ENCODE results near the gene ZNHIT3. TPM values are rescaled to one million over a fixed set of nuclear protein-coding genes. Genes with fewer than 3 reads are reported as not detected.

The ZNHIT3 gene
- total and polyA plus RNA-seq, 2 experiments from 2014 or later: 50.5 to 128 TPM

GRCh38 chr17:36529121-36529520, 42.6 kb downstream of the ZNHIT3 start (continued):
- TF ChIP-seq, protein P1, sequence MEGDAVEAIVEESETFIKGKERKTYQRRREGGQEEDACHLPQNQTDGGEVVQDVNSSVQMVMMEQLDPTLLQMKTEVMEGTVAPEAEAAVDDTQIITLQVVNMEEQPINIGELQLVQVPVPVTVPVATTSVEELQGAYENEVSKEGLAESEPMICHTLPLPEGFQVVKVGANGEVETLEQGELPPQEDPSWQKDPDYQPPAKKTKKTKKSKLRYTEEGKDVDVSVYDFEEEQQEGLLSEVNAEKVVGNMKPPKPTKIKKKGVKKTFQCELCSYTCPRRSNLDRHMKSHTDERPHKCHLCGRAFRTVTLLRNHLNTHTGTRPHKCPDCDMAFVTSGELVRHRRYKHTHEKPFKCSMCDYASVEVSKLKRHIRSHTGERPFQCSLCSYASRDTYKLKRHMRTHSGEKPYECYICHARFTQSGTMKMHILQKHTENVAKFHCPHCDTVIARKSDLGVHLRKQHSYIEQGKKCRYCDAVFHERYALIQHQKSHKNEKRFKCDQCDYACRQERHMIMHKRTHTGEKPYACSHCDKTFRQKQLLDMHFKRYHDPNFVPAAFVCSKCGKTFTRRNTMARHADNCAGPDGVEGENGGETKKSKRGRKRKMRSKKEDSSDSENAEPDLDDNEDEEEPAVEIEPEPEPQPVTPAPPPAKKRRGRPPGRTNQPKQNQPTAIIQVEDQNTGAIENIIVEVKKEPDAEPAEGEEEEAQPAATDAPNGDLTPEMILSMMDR (conservative IDR thresholded peaks at IDR 0.05; ENCODE audit: low read depth in 2 of 2): no peak
- TF ChIP-seq POLR2AphosphoS5 (IDR thresholded peaks at IDR 0.05; ENCODE audit: low read depth) (no peak), JUNB (IDR thresholded peaks at IDR 0.05; ENCODE audit: unreplicated experiment) (no peak)

DNA sequence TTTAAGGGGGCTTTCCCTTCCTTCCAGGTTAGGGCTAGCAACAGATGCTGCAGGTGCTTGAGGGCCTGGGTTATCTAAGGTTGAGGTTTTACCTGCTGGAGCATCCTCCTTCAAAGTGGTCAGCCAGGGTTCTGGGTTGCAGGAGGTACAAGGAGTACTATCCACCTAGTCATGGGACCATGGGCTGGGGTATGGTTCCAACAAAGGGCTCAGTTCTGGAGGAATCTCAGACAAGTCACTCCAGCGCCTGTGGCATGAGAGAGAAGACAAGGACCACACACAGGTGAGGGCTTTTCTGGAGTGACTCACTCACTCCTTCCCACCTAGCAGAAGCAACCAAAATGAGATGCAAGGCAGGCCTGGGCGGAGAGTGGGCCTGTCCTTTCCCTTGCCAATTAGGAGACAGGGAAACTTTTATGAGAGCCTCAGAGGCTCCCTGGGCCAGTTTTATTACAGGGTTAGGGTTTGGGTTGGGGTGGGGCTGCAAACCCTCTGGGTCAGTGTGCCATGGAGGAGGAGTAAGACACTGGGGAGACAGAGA, 46.0 kb downstream of the ZNHIT3 start:
- peaks cover 11% of the 10 kb centered on the region for H3K4me1 ChIP-seq (ENCODE audit: insufficient read depth)
- peaks cover 57% of the 10 kb centered on the region for H3K79me2 ChIP-seq (replicated peaks; ENCODE audit: insufficient read depth)
- H3F3A ChIP-seq (replicated peaks; ENCODE audit: low read depth): peaks cover 20% of the 10 kb centered on the region
- H4K20me1 ChIP-seq (replicated peaks; ENCODE audit: insufficient read depth): peaks cover 16% of the 10 kb centered on the region
- no peak for DNase-seq (ENCODE audit: low spot score)
- ATAC-seq: no peak
- H3K4me1 Mint-ChIP-seq: peaks cover 17% of the 10 kb centered on the region
- H3K4me2 ChIP-seq: no peak overlapping the region
- H3K4me3 Mint-ChIP-seq: peak overlapping the region; percentile 99; the same call in 2 of the 3 replicates
- H3K27ac ChIP-seq (ENCODE audit: low read depth): no peak overlapping the region
- no peak overlapping the region for H3K27ac Mint-ChIP-seq
- no peaks in the 10 kb centered on the region for H3K27me3 ChIP-seq (ENCODE audit: insufficient read depth)
- peaks cover 76% of the 10 kb centered on the region for H3K36me3 Mint-ChIP-seq (ENCODE audit: low read depth)
- TF ChIP-seq ZNF462 (CRISPR knock-in tag; IDR thresholded peaks at IDR 0.05) (no peak), ZNF331 (CRISPR knock-in tag; IDR thresholded peaks at IDR 0.05; ENCODE audit: low read depth) (no peak), JUNB (IDR thresholded peaks at IDR 0.05; ENCODE audit: unreplicated experiment) (no peak)
- TF ChIP-seq, protein P2, sequence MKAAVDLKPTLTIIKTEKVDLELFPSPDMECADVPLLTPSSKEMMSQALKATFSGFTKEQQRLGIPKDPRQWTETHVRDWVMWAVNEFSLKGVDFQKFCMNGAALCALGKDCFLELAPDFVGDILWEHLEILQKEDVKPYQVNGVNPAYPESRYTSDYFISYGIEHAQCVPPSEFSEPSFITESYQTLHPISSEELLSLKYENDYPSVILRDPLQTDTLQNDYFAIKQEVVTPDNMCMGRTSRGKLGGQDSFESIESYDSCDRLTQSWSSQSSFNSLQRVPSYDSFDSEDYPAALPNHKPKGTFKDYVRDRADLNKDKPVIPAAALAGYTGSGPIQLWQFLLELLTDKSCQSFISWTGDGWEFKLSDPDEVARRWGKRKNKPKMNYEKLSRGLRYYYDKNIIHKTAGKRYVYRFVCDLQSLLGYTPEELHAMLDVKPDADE (IDR thresholded peaks at IDR 0.05): no peak
- peaks cover 46% of the 10 kb centered on the region for H3K36me3 ChIP-seq (ENCODE audit: insufficient read depth)
- no peak overlapping the region for H3K4me3 ChIP-seq
- H3K27me3 Mint-ChIP-seq (ENCODE audit: insufficient read depth, low read depth, poor library complexity): peaks cover 14% of the 10 kb centered on the region
- peaks cover 10% of the 10 kb centered on the region; the same call in 2 of the 3 replicates for H3K9me3 Mint-ChIP-seq
- no peak overlapping the region for H2AFZ ChIP-seq
- H3K9me2 ChIP-seq (ENCODE audit: insufficient read depth): no peaks in the 10 kb centered on the region
